Measurements from ENCODE around the gene EDNRB. TPM values are rescaled to one million over a fixed set of nuclear protein-coding genes. Genes with fewer than 3 reads are reported as not detected.
A peak's percentile ranks its signal among the peaks of the same experiment; 100 is the strongest.

Gene EDNRB
- total and polyA plus RNA-seq, 2 of the 8 experiments (the other 6 are each of a cell fraction or from before 2014, with no cell fraction given): 15.8 to 73.2 TPM

GRCh38 chr13:77898097-77898496 lies 20.5 kb downstream of the EDNRB start:
- 92% methylated on average over 4 of the region's 4 CpGs; no CpG with 5 or more reads in 1 of the 2 experiments for WGBS, 2 experiments (ENCODE audit: extremely low coverage in 1 of 2, insufficient coverage in 1 of 2, insufficient read length in 1 of 2, insufficient replicate concordance in 2 of 2, low coverage in 1 of 2, low lambda C conversion rate in 2 of 2, missing lambda C conversion rate in 1 of 2)
- no peaks in the 10 kb centered on the region; a peak in 1 of 7 replicates for H3K4me1 ChIP-seq (replicated peaks in 1 of 4; ENCODE audit: control insufficient read depth in 3 of 4, insufficient read depth in 4 of 4, low read length in 3 of 4)
- H3K9ac ChIP-seq (replicated peaks in 1 of 4; ENCODE audit: extremely low read depth in 1 of 4, low read depth in 3 of 4, low read length in 3 of 4): peak overlapping the region in 1 of 4 experiments; percentile 47; a peak in 1 of 7 replicates
- no peak overlapping the region for H3K4ac ChIP-seq (replicated peaks; ENCODE audit: insufficient read length, low read depth, low read length)
- ChIA-PET POLR2A (ENCODE audit: partially characterized antibody) (interaction anchor here (2.2 kb wide), 1 partner anchor 21 kb away, joined by 6 read pairs; the partner anchor contains the start of gene EDNRB), CTCF (ENCODE audit: partially characterized antibody) (interaction anchor here (1.2 to 2.2 kb wide), 3 partner anchors 8 to 20 kb away, joined by 3 to 9 read pairs (median 5); partner anchors contain the start of gene EDNRB)
- no peak overlapping the region for H2BK5ac ChIP-seq (ENCODE audit: low read depth, low read length)
- H2BK15ac ChIP-seq (ENCODE audit: low read length): no peak overlapping the region
- H3K4me3 ChIP-seq (ENCODE audit: extremely low read depth in 1 of 4, insufficient read depth in 2 of 4, low read depth in 3 of 4, low read length in 4 of 4): no peak overlapping the region
- H4K20me1 ChIP-seq (replicated peaks in 1 of 2; ENCODE audit: control insufficient read depth in 1 of 2, insufficient read depth in 2 of 2, low read length in 2 of 2): no peaks in the 10 kb centered on the region
- no peak overlapping the region for H2BK120ac ChIP-seq (replicated peaks; ENCODE audit: low read depth, low read length)
- no peak overlapping the region for H3K14ac ChIP-seq (ENCODE audit: insufficient read length)
- no peaks in the 10 kb centered on the region for H3K79me2 ChIP-seq (ENCODE audit: control insufficient read depth in 1 of 2, insufficient read depth in 2 of 2, low read length in 2 of 2)
- no peak overlapping the region for H4K8ac ChIP-seq (ENCODE audit: extremely low read depth, insufficient read depth, low read length)
- no peak overlapping the region for H4K91ac ChIP-seq (replicated peaks; ENCODE audit: insufficient read length, low read length)
- no peaks in the 10 kb centered on the region for H3K9me3 ChIP-seq (ENCODE audit: insufficient read depth in 2 of 2, low read depth in 1 of 2, low read length in 1 of 2)
- no peak overlapping the region for H4K5ac ChIP-seq (ENCODE audit: insufficient read length, low read depth, low read length)
- H2BK12ac ChIP-seq (ENCODE audit: low read depth, low read length): no peak overlapping the region
- FAIRE-seq: no peak
- DNase-seq (ENCODE audit: low read depth in 1 of 2, low spot score in 2 of 2): no peak
- no peak overlapping the region for H3K27ac ChIP-seq (ENCODE audit: low read depth, low read length)
- H2AK5ac ChIP-seq (ENCODE audit: low read depth, low read length): no peak overlapping the region
- H3K79me1 ChIP-seq (ENCODE audit: low read depth, low read length): no peaks in the 10 kb centered on the region
- no peak overlapping the region for H2AFZ ChIP-seq (ENCODE audit: low read length)
- no peak overlapping the region for H3K23ac ChIP-seq (ENCODE audit: insufficient read length)
- no peak overlapping the region for H3K18ac ChIP-seq (ENCODE audit: extremely low read depth, low read length)
- peaks cover 0 to 1% (median 0%) of the 10 kb centered on the region in 4 experiments; a peak in 1 of 7 replicates for H3K27me3 ChIP-seq (replicated peaks in 1 of 4; ENCODE audit: control insufficient read depth in 3 of 4, extremely low read depth in 1 of 4, insufficient read depth in 3 of 4, low read length in 3 of 4)
- no peak overlapping the region for H3K4me2 ChIP-seq (ENCODE audit: insufficient read depth in 1 of 2, low read depth in 2 of 2, low read length in 2 of 2)
- H3K36me3 ChIP-seq (ENCODE audit: control insufficient read depth in 2 of 4, insufficient read depth in 4 of 4, low read length in 3 of 4): peaks cover 0 to 20% (median 2%) of the 10 kb centered on the region in 4 experiments; a peak in 3 of 8 replicates
- no peak overlapping the region for H3K56ac ChIP-seq (replicated peaks; ENCODE audit: insufficient read length, low read depth, low read length)
- no peaks in the 10 kb centered on the region for H3K23me2 ChIP-seq (ENCODE audit: low read depth, low read length)
- no peak overlapping the region for H2BK20ac ChIP-seq (ENCODE audit: low read length)
- TF ChIP-seq MAFK (IDR thresholded peaks at IDR 0.05; ENCODE audit: low read depth, low read length): no peak
- TF ChIP-seq E2F6 (IDR thresholded peaks at IDR 0.05): no peak
- TF ChIP-seq CEBPB (IDR thresholded peaks at IDR 0.05; ENCODE audit: low read depth, low read length): no peak
- TF ChIP-seq CBX8 (IDR thresholded peaks at IDR 0.05; ENCODE audit: borderline replicate concordance, low read depth, low read length): no peak

Measured in H1 (cell line).